AG09309 (cell line): Measurements from ENCODE around the gene MRPL16.

ENCODE experiments used
- DNase-seq: peaks from one replicate; pipeline ENCODE4 v3.0.0-alpha.2; 2010; ENCODE audit warnings: low read depth
- H3K4me3 ChIP-seq: 2 replicates; pipeline ENCODE4 v1.5.1; 2011; ENCODE audit warnings: mild to moderate bottlenecking, low read depth, low read length, moderate library complexity; ENCODE audit not compliant: control insufficient read depth
- CTCF ChIP-seq: IDR thresholded peaks from 2 replicates; pipeline ENCODE4 v1.5.1; 2011; ENCODE audit warnings: mild to moderate bottlenecking, low read depth, low read length, inconsistent platforms; ENCODE audit not compliant: insufficient read depth, control insufficient read depth; ENCODE audit errors: missing control alignments

The MRPL16 gene

DNA sequence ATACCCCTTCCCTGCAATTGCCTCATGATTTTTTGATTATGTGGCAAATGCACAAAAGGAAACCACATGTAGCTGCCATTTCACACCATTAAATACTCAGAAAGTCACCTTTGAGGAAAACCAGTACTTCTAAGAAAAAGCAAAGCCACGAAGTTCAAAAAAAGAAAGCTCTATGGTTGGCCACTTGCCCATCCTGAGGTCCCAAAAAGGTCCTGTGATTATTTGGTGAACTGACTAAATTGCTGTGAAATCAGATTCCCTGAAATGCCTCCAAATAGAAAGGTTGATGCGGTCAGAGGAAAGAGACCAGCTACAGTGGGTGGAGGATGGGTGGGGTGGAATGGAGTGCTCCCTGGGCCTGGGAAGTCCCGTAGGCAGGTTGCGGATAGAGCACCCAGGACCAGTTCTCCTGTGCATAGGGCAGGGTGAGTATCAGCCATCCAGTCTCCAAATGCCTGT is 26.9 kb downstream of the MRPL16 start:
- no peak for DNase-seq
- H3K4me3 ChIP-seq: no peak overlapping the region
- no peak for TF ChIP-seq CTCF

GRCh38 chr11:59782080-59782479 is 28.5 kb downstream of the MRPL16 start:
- H3K4me3 ChIP-seq: no peak overlapping the region
- no peak for TF ChIP-seq CTCF
- no peak for DNase-seq

DNA sequence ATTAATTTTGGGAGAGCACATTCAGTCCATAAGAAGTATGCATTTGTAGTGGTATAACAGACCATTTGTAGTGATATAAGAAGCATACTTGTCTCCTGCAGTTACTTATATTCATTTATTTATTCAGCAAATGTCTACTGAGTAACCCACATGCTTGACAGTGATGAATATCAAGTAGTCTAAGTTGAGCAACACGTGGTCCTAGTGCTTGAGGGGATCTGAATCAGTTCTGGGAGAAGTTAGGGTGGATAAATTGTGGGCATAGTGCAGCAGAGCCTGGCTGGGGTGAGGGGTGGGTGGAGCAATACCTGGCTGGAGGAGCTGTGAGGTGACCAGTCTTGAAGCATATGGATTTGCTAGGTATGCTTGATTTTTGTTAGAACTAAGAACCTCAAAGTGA is 31.1 kb downstream of the MRPL16 start:
- no peak for TF ChIP-seq CTCF
- H3K4me3 ChIP-seq: no peak overlapping the region
- no peak for DNase-seq

- no peak for DNase-seq
- no peak overlapping the region for H3K4me3 ChIP-seq
- TF ChIP-seq CTCF: no peak
Measured at GRCh38 chr11:59778122-59778521, 32.5 kb downstream of the MRPL16 start.

GRCh38 chr11:59777104-59777503 is 33.5 kb downstream of the MRPL16 start:
- no peak for TF ChIP-seq CTCF
- no peak for DNase-seq
- no peak overlapping the region for H3K4me3 ChIP-seq

DNA sequence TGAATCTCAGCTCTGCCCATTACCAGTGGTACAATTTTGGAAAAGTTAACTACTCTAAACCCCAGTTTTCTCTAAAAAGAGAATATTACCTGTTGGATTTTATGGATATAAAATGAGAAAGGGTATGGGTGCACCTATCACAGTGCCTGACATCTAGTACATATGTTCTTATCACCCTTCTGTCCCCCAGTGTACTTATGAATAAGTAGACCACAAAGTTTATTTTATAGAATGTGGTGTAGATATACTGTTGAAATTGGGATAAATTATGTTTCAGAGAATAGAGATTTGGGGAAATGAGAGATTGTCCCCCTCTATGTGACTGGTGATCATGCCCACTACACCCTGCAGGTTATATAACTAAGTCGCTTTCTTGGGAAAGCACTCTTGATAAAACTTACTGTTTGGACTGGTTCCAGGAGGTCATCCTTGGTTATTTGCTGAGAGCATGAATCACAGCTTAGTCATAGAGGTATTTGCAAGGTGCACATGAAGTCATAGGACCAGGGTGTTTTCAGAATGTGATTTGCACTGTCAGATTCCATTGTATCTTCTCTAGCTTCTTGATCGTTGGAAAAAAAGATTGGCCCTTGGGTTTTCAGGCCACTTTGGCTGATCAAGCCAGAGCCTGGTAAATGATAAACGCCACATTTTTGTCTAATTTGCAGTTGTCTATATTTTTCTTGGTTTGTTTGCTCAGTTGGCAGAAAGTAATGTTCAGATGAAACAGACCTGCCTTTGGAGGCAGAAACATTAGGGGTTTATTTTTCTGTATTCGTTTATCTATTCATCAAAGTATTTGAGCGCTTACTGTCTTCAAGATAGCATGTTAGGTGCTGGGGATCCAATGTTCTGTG is 34.1 kb downstream of the MRPL16 start:
- H3K4me3 ChIP-seq: no peak overlapping the region
- TF ChIP-seq CTCF: no peak
- DNase-seq: no peak

- TF ChIP-seq CTCF: no peak
- no peak for DNase-seq
- H3K4me3 ChIP-seq: no peak overlapping the region
Measured at GRCh38 chr11:59773083-59773440, 37.5 kb downstream of the MRPL16 start.
